B cell (primary cell): Measurements from ENCODE around the gene CARMIL1.

ENCODE experiments used
- CTCF ChIP-seq: fragments of 200-600 bp; IDR thresholded peaks from one replicate; pipeline ENCODE4 v1.8.0; 2022; ENCODE audit warnings: antibody characterized with exemption, mild to moderate bottlenecking
- EZH2 ChIP-seq: IDR thresholded peaks from 2 replicates; pipeline ENCODE4 v1.6.1; 2012; ENCODE audit warnings: borderline replicate concordance, low read depth, mild to moderate bottlenecking, moderate library complexity, low read length; ENCODE audit not compliant: insufficient read depth, poor library complexity, severe bottlenecking

GRCh38 chr6:25307805-25308494, 28.8 kb downstream of the CARMIL1 start:
- TF ChIP-seq CTCF (no peak), EZH2 (no peak)
